KMS-11 (cell line): ENCODE data around the gene P3R3URF.

Experiments
- H2AFZ ChIP-seq: fragments of 200-600 bp; sonication (generic); 2 replicates; pipeline ENCODE4 v1.6.1; 2016; ENCODE audit warnings: antibody characterized with exemption, mixed run types, low read depth
- H3K27ac ChIP-seq: fragments of 200-600 bp; sonication (generic); 2 replicates; pipeline ENCODE4 v1.6.1; 2016; ENCODE audit warnings: mild to moderate bottlenecking, mixed run types
- H3K27me3 ChIP-seq: fragments of 200-600 bp; sonication (generic); 2 replicates; pipeline ENCODE4 v1.6.1; 2017; ENCODE audit warnings: mild to moderate bottlenecking, low read depth, mixed run types, moderate library complexity; ENCODE audit not compliant: insufficient read depth
- H3K36me3 ChIP-seq: fragments of 200-600 bp; sonication (generic); 2 replicates; pipeline ENCODE4 v1.6.1; 2017; ENCODE audit warnings: mild to moderate bottlenecking, mixed run types; ENCODE audit not compliant: insufficient read depth
- H3K4me1 ChIP-seq: fragments of 200-600 bp; sonication (generic); 2 replicates; pipeline ENCODE4 v1.6.1; 2016; ENCODE audit warnings: mild to moderate bottlenecking, low read depth, mixed run types; ENCODE audit not compliant: poor library complexity, severe bottlenecking
- H3K4me2 ChIP-seq: fragments of 200-600 bp; sonication (generic); 2 replicates; pipeline ENCODE4 v1.7.0; 2016; ENCODE audit warnings: mild to moderate bottlenecking, mixed run types
- H3K4me3 ChIP-seq: fragments of 200-600 bp; sonication (generic); IDR thresholded peaks from 2 replicates; pipeline ENCODE4 v1.6.1; 2017; ENCODE audit warnings: low read depth, low read length, mixed read lengths; ENCODE audit not compliant: insufficient read depth
- H3K79me2 ChIP-seq: fragments of 200-600 bp; sonication (generic); 2 replicates; pipeline ENCODE4 v1.6.1; 2016; ENCODE audit warnings: low read depth, mixed run types; ENCODE audit not compliant: insufficient read depth
- H3K9ac ChIP-seq: fragments of 200-600 bp; sonication (generic); 2 replicates; pipeline ENCODE4 v1.6.1; 2016; ENCODE audit warnings: mild to moderate bottlenecking, mixed run types
- H4K20me1 ChIP-seq: fragments of 200-600 bp; sonication (generic); 2 replicates; pipeline ENCODE4 v1.6.1; 2016; ENCODE audit warnings: mild to moderate bottlenecking, mixed run types; ENCODE audit not compliant: insufficient read depth
- CTCF ChIP-seq: fragments of 200-600 bp; sonication (generic); conservative IDR thresholded peaks from 2 replicates; pipeline ENCODE4 v1.6.1; 2017; ENCODE audit warnings: low read depth, mild to moderate bottlenecking, antibody characterized with exemption, low read length, moderate library complexity, mixed read lengths

P3R3URF gene

GRCh38 chr1:46136711-46137110, 39.6 kb downstream of the P3R3URF start:
- no peaks in the 10 kb centered on the region for H4K20me1 ChIP-seq
- no peak overlapping the region for H2AFZ ChIP-seq
- no peaks in the 10 kb centered on the region for H3K79me2 ChIP-seq
- TF ChIP-seq CTCF = no peak
- H3K4me2 ChIP-seq = no peak overlapping the region
- H3K27me3 ChIP-seq = no peaks in the 10 kb centered on the region
- no peak overlapping the region for H3K9ac ChIP-seq
- H3K36me3 ChIP-seq = no peaks in the 10 kb centered on the region
- no peak overlapping the region for H3K4me3 ChIP-seq
- H3K4me1 ChIP-seq = peaks cover 36% of the 10 kb centered on the region
- no peak overlapping the region for H3K27ac ChIP-seq

GRCh38 chr1:46134660-46135331, 41.5 kb downstream of the P3R3URF start:
- Histone ChIP-seq H3K4me2 (peak overlapping the region; percentile 67), H3K4me1 (peaks cover 50% of the 10 kb centered on the region), H4K20me1 (no peaks in the 10 kb centered on the region), H3K36me3 (no peaks in the 10 kb centered on the region), H3K27ac (peak overlapping the region; percentile 36; the same call in 1 of the 2 replicates), H3K9ac (no peak overlapping the region), H3K27me3 (0 out of 2 replicates have a peak, but pooled peaks cover 3% of the 10 kb centered on the region), H3K4me3 (no peak overlapping the region), H2AFZ (no peak overlapping the region; the same call in 1 of the 2 replicates), H3K79me2 (no peaks in the 10 kb centered on the region)
- TF ChIP-seq CTCF = no peak

GRCh38 chr1:46133781-46134350, 42.4 kb downstream of the P3R3URF start:
- peak overlapping the region; percentile 70; the same call in 1 of the 2 replicates for H2AFZ ChIP-seq
- peaks cover 50% of the 10 kb centered on the region for H3K4me1 ChIP-seq
- H3K79me2 ChIP-seq = no peaks in the 10 kb centered on the region
- H3K27ac ChIP-seq = no peak overlapping the region
- H4K20me1 ChIP-seq = no peaks in the 10 kb centered on the region
- no peak for TF ChIP-seq CTCF
- H3K36me3 ChIP-seq = no peaks in the 10 kb centered on the region
- peak overlapping the region; percentile 79; the same call in 1 of the 2 replicates for H3K9ac ChIP-seq
- H3K27me3 ChIP-seq = 0 out of 2 replicates have a peak, but pooled peaks cover 3% of the 10 kb centered on the region
- H3K4me2 ChIP-seq = peak overlapping the region; percentile 67
- H3K4me3 ChIP-seq = no peak overlapping the region

- H4K20me1 ChIP-seq = no peaks in the 10 kb centered on the region
- H3K27ac ChIP-seq = peak overlapping the region; percentile 83; the same call in 1 of the 2 replicates
- peak overlapping the region; percentile 70 for H2AFZ ChIP-seq
- H3K36me3 ChIP-seq = no peaks in the 10 kb centered on the region
- peak overlapping the region; percentile 67 for H3K4me2 ChIP-seq
- peak overlapping the region; percentile 79; the same call in 1 of the 2 replicates for H3K9ac ChIP-seq
- H3K4me1 ChIP-seq = peaks cover 48% of the 10 kb centered on the region
- H3K79me2 ChIP-seq = no peaks in the 10 kb centered on the region
- peak; percentile 27; the same call in 1 of the 2 replicates for TF ChIP-seq CTCF
- no peak overlapping the region for H3K4me3 ChIP-seq
- 0 out of 2 replicates have a peak, but pooled peaks cover 3% of the 10 kb centered on the region for H3K27me3 ChIP-seq
These were observed 43.1 kb downstream of the P3R3URF start for GRCh38 chr1:46133181-46133658.
